Stomach (tissue), 4 donors: Measurements from ENCODE around the gene DEFB132.

Source experiments
- POLR2A ChIP-seq, 4 donors: fragments of 450-650 bp; IDR thresholded peaks; one replicate each; pipeline ENCODE4 v1.6.1; 2016; ENCODE audit warnings: antibody characterized with exemption in 4 of 4, control low read depth in 2 of 4, mild to moderate bottlenecking in 1 of 4, moderate library complexity in 1 of 4
- POLR2AphosphoS5 ChIP-seq, 3 donors: sonication (generic); formaldehyde crosslinking; IDR thresholded peaks; one replicate each; pipeline ENCODE4 v1.6.1; 2016; ENCODE audit warnings: antibody characterized with exemption in 3 of 3
- TF ChIP-seq, protein P1 (sequence below), 7 experiments: fragments of 450-650 bp in 4 of 7; fragments of 200-600 bp in 3 of 7; sonication (generic) in 3 of 7; IDR thresholded peaks; one replicate each; pipeline ENCODE4 v1.5.1; 2016 to 2019; ENCODE audit warnings: antibody characterized with exemption in 7 of 7, control low read depth in 2 of 7, mild to moderate bottlenecking in 1 of 7

DNA sequence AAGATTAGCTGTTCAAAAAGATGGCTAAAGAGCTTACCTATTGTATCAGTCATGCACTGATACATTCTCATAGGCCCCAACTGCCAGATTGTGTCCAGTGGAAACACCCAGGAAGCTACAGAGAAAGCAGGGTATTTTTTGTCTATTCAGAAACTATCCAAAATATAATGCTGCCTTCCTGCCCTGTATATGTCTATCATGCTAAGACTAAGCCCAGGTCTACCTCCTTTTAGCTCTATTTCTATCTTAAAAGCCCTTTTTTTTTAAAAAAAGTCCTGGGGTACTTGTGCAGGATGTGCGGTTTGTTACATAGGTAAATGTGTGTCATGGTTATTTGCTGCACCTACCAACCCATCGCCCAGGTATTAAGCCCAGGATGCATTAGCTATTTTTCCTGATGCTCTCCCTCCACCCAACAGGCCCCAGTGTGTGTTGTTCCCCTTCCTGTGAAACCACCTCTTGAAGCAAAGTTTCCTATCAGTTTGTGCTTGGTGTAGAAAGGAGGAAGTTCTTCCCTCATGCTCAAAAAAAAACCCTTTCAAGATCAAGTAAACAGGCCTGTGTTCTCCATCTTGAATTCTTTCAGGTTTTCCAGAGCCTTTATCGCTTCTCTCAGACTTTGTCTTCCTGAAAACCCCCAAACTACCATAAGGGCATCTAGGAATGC is 30.0 kb upstream of the DEFB132 start:
- TF ChIP-seq, protein P1, sequence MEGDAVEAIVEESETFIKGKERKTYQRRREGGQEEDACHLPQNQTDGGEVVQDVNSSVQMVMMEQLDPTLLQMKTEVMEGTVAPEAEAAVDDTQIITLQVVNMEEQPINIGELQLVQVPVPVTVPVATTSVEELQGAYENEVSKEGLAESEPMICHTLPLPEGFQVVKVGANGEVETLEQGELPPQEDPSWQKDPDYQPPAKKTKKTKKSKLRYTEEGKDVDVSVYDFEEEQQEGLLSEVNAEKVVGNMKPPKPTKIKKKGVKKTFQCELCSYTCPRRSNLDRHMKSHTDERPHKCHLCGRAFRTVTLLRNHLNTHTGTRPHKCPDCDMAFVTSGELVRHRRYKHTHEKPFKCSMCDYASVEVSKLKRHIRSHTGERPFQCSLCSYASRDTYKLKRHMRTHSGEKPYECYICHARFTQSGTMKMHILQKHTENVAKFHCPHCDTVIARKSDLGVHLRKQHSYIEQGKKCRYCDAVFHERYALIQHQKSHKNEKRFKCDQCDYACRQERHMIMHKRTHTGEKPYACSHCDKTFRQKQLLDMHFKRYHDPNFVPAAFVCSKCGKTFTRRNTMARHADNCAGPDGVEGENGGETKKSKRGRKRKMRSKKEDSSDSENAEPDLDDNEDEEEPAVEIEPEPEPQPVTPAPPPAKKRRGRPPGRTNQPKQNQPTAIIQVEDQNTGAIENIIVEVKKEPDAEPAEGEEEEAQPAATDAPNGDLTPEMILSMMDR (IDR thresholded peaks at IDR 0.05): no peak
- no peak for TF ChIP-seq POLR2A (IDR thresholded peaks at IDR 0.05)
- TF ChIP-seq POLR2AphosphoS5 (IDR thresholded peaks at IDR 0.05): no peak
